Astrocyte (in vitro differentiated cells and primary cell): ENCODE measurements around the gene EP400. TPM values are rescaled to one million over a fixed set of nuclear protein-coding genes. Genes with fewer than 3 reads are reported as not detected.

Experiments used
- DNase-seq: peaks from one replicate; pipeline ENCODE4 v3.0.0-alpha.2; 2010; ENCODE audit warnings: low read depth
- FAIRE-seq: peaks from 2 replicates; lab custom pipeline; 2011; peaks lifted over from hg19 to GRCh38; lab: Jason Lieb, UNC
- H2AFZ ChIP-seq: 2 replicates; pipeline ENCODE4 v1.6.0; 2012; ENCODE audit warnings: low read depth, low read length, inconsistent platforms
- H3K27ac ChIP-seq: 2 replicates; pipeline ENCODE4 v1.5.1; 2011; ENCODE audit warnings: low read depth, low read length, inconsistent platforms
- H3K27me3 ChIP-seq: 2 replicates; pipeline ENCODE4 v1.6.0; 2011; ENCODE audit warnings: low read length, inconsistent platforms; ENCODE audit not compliant: insufficient read depth
- H3K36me3 ChIP-seq: 2 replicates; pipeline ENCODE4 v1.5.1; 2011; ENCODE audit warnings: low read length, inconsistent platforms; ENCODE audit not compliant: insufficient read depth
- H3K4me1 ChIP-seq: 2 replicates; pipeline ENCODE4 v1.5.1; 2011; ENCODE audit warnings: low read length, inconsistent platforms; ENCODE audit not compliant: insufficient read depth
- H3K4me2 ChIP-seq: 2 replicates; pipeline ENCODE4 v1.6.0; 2012; ENCODE audit warnings: low read length, inconsistent platforms
- H3K4me3 ChIP-seq: 2 replicates; pipeline ENCODE4 v1.5.1; 2011; ENCODE audit warnings: low read depth, mild to moderate bottlenecking, low read length, inconsistent platforms; ENCODE audit not compliant: insufficient read depth
- H3K79me2 ChIP-seq: 2 replicates; pipeline ENCODE4 v1.6.0; 2012; ENCODE audit warnings: mild to moderate bottlenecking, low read length, inconsistent platforms; ENCODE audit not compliant: insufficient read depth
- H3K9ac ChIP-seq: 2 replicates; pipeline ENCODE4 v1.6.0; 2012; ENCODE audit warnings: mild to moderate bottlenecking, low read length, inconsistent platforms
- H3K9me3 ChIP-seq: 2 replicates; pipeline ENCODE4 v1.5.1; 2012; ENCODE audit warnings: low read depth, mild to moderate bottlenecking, low read length, inconsistent platforms; ENCODE audit not compliant: insufficient read depth
- H4K20me1 ChIP-seq: 2 replicates; pipeline ENCODE4 v1.6.0; 2012; ENCODE audit warnings: low read length, inconsistent platforms; ENCODE audit not compliant: insufficient read depth
- H3K27ac Mint-ChIP-seq: one replicate; pipeline ENCODE4 v1.8.0; 2021; ENCODE audit warnings: mild to moderate bottlenecking, mixed read lengths; ENCODE audit not compliant: unreplicated experiment
- H3K27me3 Mint-ChIP-seq: one replicate; pipeline ENCODE4 v1.8.0; 2021; ENCODE audit warnings: low read depth, mixed read lengths; ENCODE audit not compliant: unreplicated experiment
- H3K36me3 Mint-ChIP-seq: one replicate; pipeline ENCODE4 v1.8.0; 2021; ENCODE audit warnings: low read depth, mixed read lengths; ENCODE audit not compliant: unreplicated experiment
- H3K4me1 Mint-ChIP-seq: one replicate; pipeline ENCODE4 v1.8.0; 2021; ENCODE audit warnings: low read depth, mixed read lengths; ENCODE audit not compliant: unreplicated experiment
- H3K4me3 Mint-ChIP-seq: one replicate; pipeline ENCODE4 v1.8.0; 2021; ENCODE audit warnings: mild to moderate bottlenecking, moderate library complexity, mixed read lengths; ENCODE audit not compliant: unreplicated experiment
- H3K9me3 Mint-ChIP-seq: one replicate; pipeline ENCODE4 v1.8.0; 2021; ENCODE audit warnings: mild to moderate bottlenecking, mixed read lengths; ENCODE audit not compliant: unreplicated experiment
- CTCF ChIP-seq: IDR thresholded peaks from 2 replicates; pipeline ENCODE4 v1.5.1; 2011; ENCODE audit warnings: low read depth, mild to moderate bottlenecking, inconsistent platforms, low read length, moderate library complexity; ENCODE audit not compliant: insufficient read depth
- EZH2 ChIP-seq: IDR thresholded peaks from 2 replicates; pipeline ENCODE4 v1.6.1; 2012; ENCODE audit warnings: mild to moderate bottlenecking, low read length, inconsistent platforms; ENCODE audit not compliant: insufficient read depth
- total RNA-seq: library from RNA; stranded (reverse); gene quantifications from 2 replicates; pipeline ENCODE4 v1.2.1, GENCODE V29; 2021

The EP400 gene
- total RNA-seq, 1 donor from 2014 or later, result 39.8 TPM

- no peak overlapping the region for H3K4me3 ChIP-seq
- no peak overlapping the region for H3K4me2 ChIP-seq
- H2AFZ ChIP-seq, result no peak overlapping the region
- H3K79me2 ChIP-seq, result no peaks in the 10 kb centered on the region
- H3K27ac ChIP-seq, result no peak overlapping the region
- no peaks in the 10 kb centered on the region for H3K4me1 Mint-ChIP-seq
- peaks cover 13% of the 10 kb centered on the region for H4K20me1 ChIP-seq
- FAIRE-seq (no peak), DNase-seq (no peak)
- no peak overlapping the region for H3K9ac ChIP-seq
- H3K36me3 Mint-ChIP-seq, result peaks cover 8% of the 10 kb centered on the region
- H3K4me1 ChIP-seq, result no peaks in the 10 kb centered on the region
- H3K27ac Mint-ChIP-seq, result no peak overlapping the region
- TF ChIP-seq CTCF (no peak), EZH2 (no peak)
- H3K9me3 ChIP-seq, result no peaks in the 10 kb centered on the region
- no peaks in the 10 kb centered on the region for H3K27me3 ChIP-seq
- no peak overlapping the region for H3K4me3 Mint-ChIP-seq
- no peaks in the 10 kb centered on the region for H3K9me3 Mint-ChIP-seq
- peaks cover 12% of the 10 kb centered on the region for H3K36me3 ChIP-seq
- H3K27me3 Mint-ChIP-seq, result no peaks in the 10 kb centered on the region
These were observed 167.2 kb downstream of the EP400 start for GRCh38 chr12:132116709-132117557.

- Mint-ChIP-seq H3K27me3 (no peaks in the 10 kb centered on the region), H3K4me1 (no peaks in the 10 kb centered on the region), H3K9me3 (no peaks in the 10 kb centered on the region), H3K4me3 (no peak overlapping the region), H3K27ac (no peak overlapping the region), H3K36me3 (peaks cover 8% of the 10 kb centered on the region)
- Histone ChIP-seq H3K9me3 (no peaks in the 10 kb centered on the region), H3K9ac (no peak overlapping the region), H3K4me1 (no peaks in the 10 kb centered on the region), H3K36me3 (peaks cover 12% of the 10 kb centered on the region), H3K4me2 (no peak overlapping the region), H3K27me3 (no peaks in the 10 kb centered on the region), H3K4me3 (no peak overlapping the region), H4K20me1 (peaks cover 13% of the 10 kb centered on the region), H2AFZ (no peak overlapping the region), H3K27ac (no peak overlapping the region), H3K79me2 (no peaks in the 10 kb centered on the region)
- DNase-seq (no peak), FAIRE-seq (no peak)
- TF ChIP-seq CTCF (no peak), EZH2 (no peak)
These were observed 167.8 kb downstream of the EP400 start for GRCh38 chr12:132117558-132117875.

GRCh38 chr12:132118876-132119275, 169.1 kb downstream of the EP400 start:
- no peak for FAIRE-seq
- TF ChIP-seq EZH2 (no peak), CTCF (no peak)
- H2AFZ ChIP-seq, result no peak overlapping the region
- Mint-ChIP-seq H3K4me3 (no peak overlapping the region), H3K27ac (no peak overlapping the region), H3K36me3 (peaks cover 8% of the 10 kb centered on the region), H3K27me3 (no peaks in the 10 kb centered on the region), H3K9me3 (no peaks in the 10 kb centered on the region), H3K4me1 (no peaks in the 10 kb centered on the region)
- H3K4me3 ChIP-seq, result no peak overlapping the region
- no peaks in the 10 kb centered on the region for H3K9me3 ChIP-seq
- H4K20me1 ChIP-seq, result peaks cover 13% of the 10 kb centered on the region
- no peak for DNase-seq
- H3K27me3 ChIP-seq, result no peaks in the 10 kb centered on the region
- no peaks in the 10 kb centered on the region for H3K79me2 ChIP-seq
- no peak overlapping the region for H3K9ac ChIP-seq
- no peaks in the 10 kb centered on the region for H3K4me1 ChIP-seq
- no peak overlapping the region for H3K27ac ChIP-seq
- H3K4me2 ChIP-seq, result no peak overlapping the region
- H3K36me3 ChIP-seq, result peaks cover 13% of the 10 kb centered on the region
